GM19463 (cell line): Measurements from ENCODE around the gene KRT31.
"Not testable (repeated sequence)": the region's sequence is repeated elsewhere in the genome, so short reads cannot be mapped to it uniquely, and the experiment has no call there.

ENCODE experiments used
- ATAC-seq: cut with Tn5 transposase; IDR thresholded peaks from one replicate; pipeline ENCODE4 v1.9.1; 2021; ENCODE audit warnings: mild to moderate bottlenecking, moderate library complexity; ENCODE audit not compliant: unreplicated experiment

The KRT31 gene

GRCh38 chr17:41418116-41418860, 20.9 kb upstream of the KRT31 start:
- ATAC-seq, result no peak

GRCh38 chr17:41417576-41418015, 20.2 kb upstream of the KRT31 start:
- ATAC-seq, result no peak

GRCh38 chr17:41417127-41417526, 19.7 kb upstream of the KRT31 start:
- ATAC-seq, result no peak

DNA sequence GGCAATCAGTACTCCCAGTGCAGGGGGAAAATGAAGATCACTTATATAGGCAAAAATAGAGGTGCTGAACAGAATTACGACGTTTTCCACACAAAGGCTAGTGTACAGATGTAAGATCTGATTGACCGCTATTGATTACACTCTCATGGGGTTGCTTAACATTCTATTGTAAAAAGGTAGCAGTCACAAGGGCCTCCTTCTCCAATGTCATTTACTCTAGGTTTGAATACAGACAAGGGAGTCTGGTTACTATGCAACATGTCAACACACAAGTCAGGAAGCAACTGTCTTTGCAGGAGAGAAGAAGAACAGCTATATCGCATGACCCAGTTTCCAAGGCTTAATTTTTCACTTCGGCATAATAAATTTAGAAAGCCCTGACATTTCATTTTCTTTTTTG, 19.1 kb upstream of the KRT31 start:
- no peak for ATAC-seq

DNA sequence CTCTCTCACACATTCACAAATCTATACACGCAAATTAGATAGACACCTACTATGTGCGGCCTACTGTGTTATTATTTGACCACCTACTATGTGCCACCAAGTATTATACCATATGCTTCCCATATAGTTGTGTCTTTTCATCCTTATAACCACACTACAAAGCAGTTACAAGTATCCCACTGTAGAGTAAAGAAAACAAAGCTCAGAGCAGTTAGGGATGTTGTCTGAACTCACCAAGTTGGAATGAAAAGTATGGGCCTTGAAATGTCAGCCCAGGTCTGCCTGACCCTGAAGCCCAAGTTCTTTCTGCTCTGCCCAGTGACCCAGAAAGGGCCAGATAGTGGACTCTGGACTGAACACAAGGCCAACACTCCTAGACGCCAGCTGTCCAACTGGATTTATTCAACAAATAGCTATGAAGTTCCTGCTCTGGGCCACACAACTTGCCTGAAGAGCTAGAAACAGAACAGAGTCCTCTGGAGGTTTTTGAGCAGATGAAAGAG, 18.5 kb upstream of the KRT31 start:
- ATAC-seq, result no peak

DNA sequence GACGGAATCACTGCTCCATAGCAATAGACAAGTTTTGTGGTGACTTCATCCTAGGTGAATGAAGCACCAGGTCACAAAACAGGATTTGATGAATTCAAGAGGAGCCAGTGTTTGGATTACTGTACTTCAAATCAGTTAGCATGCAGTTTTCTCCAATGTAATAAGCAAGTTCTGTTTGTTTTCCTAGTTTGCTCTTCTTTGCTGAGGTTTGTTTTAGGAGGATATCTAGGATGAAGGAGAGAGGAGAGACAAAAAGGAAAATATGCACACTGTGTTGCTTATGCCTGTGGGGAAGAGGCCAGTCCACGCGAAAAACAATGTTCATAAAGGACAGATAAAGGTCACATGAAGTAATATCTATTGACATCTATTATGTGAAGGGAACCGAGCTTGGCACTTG, 18.0 kb upstream of the KRT31 start:
- ATAC-seq, result no peak

DNA sequence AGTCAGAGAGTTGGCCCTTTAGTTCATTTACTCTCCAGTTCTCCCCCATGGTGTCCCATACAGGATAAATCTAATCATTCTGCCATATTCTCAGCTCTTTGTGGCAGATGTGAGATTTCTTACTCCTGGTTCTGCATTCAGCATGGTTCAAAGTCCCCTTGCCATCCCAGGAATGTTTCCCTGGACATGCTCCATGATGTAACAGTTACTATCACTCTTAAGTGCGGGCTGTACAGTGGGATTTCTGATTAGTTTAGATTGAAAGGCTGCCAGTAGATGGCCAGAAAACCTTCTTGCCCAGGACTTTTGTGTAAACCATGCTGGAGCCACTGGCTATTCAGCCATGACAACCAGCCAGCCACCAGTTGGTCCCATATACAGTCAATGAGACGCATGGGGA, 16.6 kb upstream of the KRT31 start:
- no peak for ATAC-seq

GRCh38 chr17:41413353-41413957, 16.0 kb upstream of the KRT31 start:
- ATAC-seq, result no peak

GRCh38 chr17:41411072-41411840, 13.8 kb upstream of the KRT31 start:
- ATAC-seq, result no peak

- no peak for ATAC-seq
Observed at GRCh38 chr17:41407226-41407625, 9.8 kb upstream of the KRT31 start.

DNA sequence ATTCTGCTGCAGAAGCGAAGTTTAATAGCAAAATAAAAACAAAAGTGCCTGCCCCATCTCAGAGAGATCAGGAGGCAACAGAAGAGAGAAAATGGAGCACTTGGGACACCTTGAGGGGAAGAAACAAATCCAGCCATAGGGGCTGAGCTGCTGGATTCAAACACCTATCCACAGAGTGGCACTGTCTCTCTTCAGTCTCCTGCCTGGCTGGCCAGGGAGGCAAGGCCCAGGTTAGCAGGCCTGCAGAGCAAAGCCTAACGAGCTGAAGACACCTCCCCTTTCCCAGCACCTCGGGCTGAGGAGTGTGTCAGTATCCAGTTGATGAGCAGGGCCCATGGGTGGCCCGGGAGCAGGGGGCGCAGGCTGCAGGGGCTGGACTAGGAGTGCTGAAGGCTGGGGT, 8.8 kb upstream of the KRT31 start:
- ATAC-seq, result no peak

GRCh38 chr17:41404024-41404671, 6.7 kb upstream of the KRT31 start:
- no peak for ATAC-seq

- ATAC-seq, result no peak
Observed at GRCh38 chr17:41403404-41404023, 6.1 kb upstream of the KRT31 start.

- no peak for ATAC-seq
Observed at GRCh38 chr17:41402161-41402560, 4.8 kb upstream of the KRT31 start.

- ATAC-seq, result no peak
Observed at GRCh38 chr17:41396340-41396739, 1.1 kb downstream of the KRT31 start.

DNA sequence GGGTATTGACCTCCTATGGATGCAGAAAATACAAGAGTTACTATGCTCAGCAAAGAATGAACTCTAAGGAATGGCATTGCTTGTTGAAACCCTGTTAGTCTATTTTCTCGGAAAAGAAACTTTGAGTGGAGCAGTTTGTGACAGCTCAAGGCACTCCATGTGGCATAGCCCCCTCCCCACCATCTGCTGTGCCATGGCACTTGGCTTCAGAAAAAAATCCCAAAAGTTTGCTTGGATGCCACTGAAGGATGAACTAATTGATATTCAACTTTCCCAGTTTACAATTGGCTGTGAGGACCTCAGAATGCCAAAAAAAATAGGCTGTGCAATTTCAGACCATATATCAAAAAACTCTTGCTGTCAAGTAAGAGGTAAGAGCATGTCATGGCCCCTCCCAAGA, 1.8 kb downstream of the KRT31 start:
- no peak for ATAC-seq

GRCh38 chr17:41395044-41395443, 2.4 kb downstream of the KRT31 start:
- not testable (repeated sequence) for ATAC-seq

DNA sequence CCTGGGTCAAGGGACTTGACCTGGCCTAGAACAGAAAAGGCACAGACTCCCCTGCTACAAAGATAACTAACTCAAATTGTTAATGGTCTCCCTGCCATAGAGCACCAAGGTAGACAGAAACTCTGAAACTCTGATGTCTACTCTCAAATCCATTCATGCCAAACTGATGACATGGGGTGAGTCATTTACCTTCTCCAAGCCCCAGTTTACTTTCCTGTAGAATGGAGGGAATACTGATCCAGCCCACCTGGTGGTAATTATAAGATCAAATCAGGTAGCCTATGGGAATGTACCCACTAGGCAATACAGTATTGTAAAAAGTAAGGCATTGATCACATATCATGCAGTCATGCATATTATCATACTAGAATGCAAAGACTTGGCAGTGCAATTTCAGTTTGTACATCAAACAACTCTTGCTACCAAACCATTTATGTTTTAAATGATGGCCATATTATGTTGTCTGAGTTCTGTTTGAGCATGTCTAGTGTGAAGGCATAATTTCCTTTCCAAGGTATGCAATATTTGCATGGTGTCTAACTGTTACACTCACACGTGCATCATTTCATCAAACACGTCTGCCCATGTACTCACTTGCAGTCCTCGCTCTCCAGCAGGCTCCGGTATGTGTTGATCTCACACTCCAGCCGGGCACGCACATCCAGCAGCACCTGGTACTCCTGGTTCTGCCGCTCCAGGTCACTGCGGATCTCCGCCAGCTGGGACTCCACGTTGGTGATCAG, 3.0 kb downstream of the KRT31 start:
- ATAC-seq, result no peak

- no peak for ATAC-seq
Observed at GRCh38 chr17:41393826-41394225, 3.6 kb downstream of the KRT31 start.

DNA sequence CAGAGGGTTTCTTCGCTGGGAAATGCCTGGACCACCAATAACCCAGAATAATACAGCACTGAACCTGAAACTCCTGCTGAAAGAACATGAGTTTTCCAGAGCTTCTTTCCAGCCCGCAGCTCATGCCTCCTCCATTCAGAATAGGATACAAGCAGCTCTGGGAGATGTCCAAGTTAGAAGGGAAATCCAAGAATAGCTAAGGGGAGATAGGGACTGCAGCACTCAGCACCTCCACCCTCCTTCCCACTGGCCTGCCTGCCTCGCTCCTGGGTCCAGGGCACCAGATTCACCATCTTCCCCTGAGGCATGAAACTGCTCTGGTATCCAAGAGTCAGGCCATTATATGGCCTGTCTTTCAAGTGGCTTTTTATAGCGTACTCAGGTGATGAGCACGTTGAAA, 4.1 kb downstream of the KRT31 start:
- no peak for ATAC-seq
